ENCODE data around the gene DLG2. TPM values are rescaled to one million over a fixed set of nuclear protein-coding genes. Genes with fewer than 3 reads are reported as not detected.

The DLG2 gene
- total and polyA plus RNA-seq, 7 donors: 0.23 to 5.3 (median 3.4) TPM

- WGBS, 3 donors: 72 to 88% (median 78%) methylated on average over 2 of the region's 2 CpGs
- no peak overlapping the region for H3K4me3 ChIP-seq
- intact Hi-C loops (cut with DNase I): no loop called here
- no peaks in the 10 kb centered on the region for H3K9me3 ChIP-seq
- DNase-seq: no peak
- no peaks in the 10 kb centered on the region for H3K36me3 ChIP-seq (ENCODE audit: insufficient read depth in 1 of 2, low read depth in 1 of 2)
- ATAC-seq: no peak
- TF ChIP-seq CTCF (IDR thresholded peaks at IDR 0.05): no peak
- H3K27ac ChIP-seq: no peak overlapping the region
- H3K4me1 ChIP-seq: no peaks in the 10 kb centered on the region
- no peaks in the 10 kb centered on the region for H3K27me3 ChIP-seq (ENCODE audit: insufficient read depth in 3 of 3, low read length in 2 of 3)
These were observed 461.3 kb downstream of the DLG2 start for GRCh38 chr11:85165819-85166218.

GRCh38 chr11:85164743-85165142 is 462.4 kb downstream of the DLG2 start:
- Histone ChIP-seq H3K36me3 (ENCODE audit: insufficient read depth in 1 of 2, low read depth in 1 of 2) (no peaks in the 10 kb centered on the region), H3K27ac (no peak overlapping the region), H3K4me3 (no peak overlapping the region), H3K27me3 (ENCODE audit: insufficient read depth in 3 of 3, low read length in 2 of 3) (no peaks in the 10 kb centered on the region), H3K9me3 (no peaks in the 10 kb centered on the region), H3K4me1 (no peaks in the 10 kb centered on the region)
- no peak for TF ChIP-seq CTCF (IDR thresholded peaks at IDR 0.05)
- no peak for DNase-seq
- WGBS, 3 donors: 79 to 93% (median 89%) methylated on average over 2 of the region's 2 CpGs
- ATAC-seq: no peak
- intact Hi-C loops (cut with DNase I): no loop called here

- TF ChIP-seq CTCF (IDR thresholded peaks at IDR 0.05): no peak
- no peaks in the 10 kb centered on the region for H3K4me1 ChIP-seq
- H3K9me3 ChIP-seq: no peaks in the 10 kb centered on the region
- DNase-seq (no peak), ATAC-seq (no peak)
- intact Hi-C loops (cut with DNase I): no loop called here
- no peak overlapping the region for H3K27ac ChIP-seq
- H3K36me3 ChIP-seq (ENCODE audit: insufficient read depth in 1 of 2, low read depth in 1 of 2): no peaks in the 10 kb centered on the region
- H3K4me3 ChIP-seq: no peak overlapping the region
- 68 to 80% (median 71%) methylated on average over 3 of the region's 3 CpGs for WGBS, 3 donors
- no peaks in the 10 kb centered on the region for H3K27me3 ChIP-seq (ENCODE audit: insufficient read depth in 3 of 3, low read length in 2 of 3)
These were observed 472.9 kb downstream of the DLG2 start for GRCh38 chr11:85154294-85154693.

- intact Hi-C loops (cut with DNase I): no loop called here
- Histone ChIP-seq H3K27me3 (ENCODE audit: insufficient read depth in 3 of 3, low read length in 2 of 3) (no peaks in the 10 kb centered on the region), H3K4me1 (peaks cover under 1% of the 10 kb centered on the region), H3K4me3 (no peak overlapping the region), H3K36me3 (ENCODE audit: insufficient read depth in 1 of 2, low read depth in 1 of 2) (no peaks in the 10 kb centered on the region), H3K9me3 (peaks cover 10% of the 10 kb centered on the region), H3K27ac (no peak overlapping the region)
- ATAC-seq: no peak
- DNase-seq: no peak
- no peak for TF ChIP-seq CTCF (IDR thresholded peaks at IDR 0.05)
- WGBS, 3 donors: 86 to 92% (median 87%) methylated on average over 1 of the region's 1 CpG
These were observed 489.5 kb downstream of the DLG2 start for GRCh38 chr11:85137597-85137996.

- TF ChIP-seq CTCF (IDR thresholded peaks at IDR 0.05): no peak
- 45 to 64% (median 58%) methylated on average over 1 of the region's 1 CpG for WGBS, 3 donors
- intact Hi-C loops (cut with DNase I): no loop called here
These were observed 493.5 kb downstream of the DLG2 start for GRCh38 chr11:85133636-85134035.

More at GRCh38 chr11:85133636-85134035, 493.5 kb downstream of the DLG2 start:
- no peaks in the 10 kb centered on the region for H3K9me3 ChIP-seq
- ATAC-seq: no peak
- H3K36me3 ChIP-seq (ENCODE audit: insufficient read depth in 1 of 2, low read depth in 1 of 2): no peaks in the 10 kb centered on the region
- H3K27me3 ChIP-seq (ENCODE audit: insufficient read depth in 3 of 3, low read length in 2 of 3): no peaks in the 10 kb centered on the region
- H3K27ac ChIP-seq: no peak overlapping the region
- DNase-seq: no peak
- H3K4me1 ChIP-seq: peaks cover 5% of the 10 kb centered on the region
- no peak overlapping the region for H3K4me3 ChIP-seq
